HG03097 (cell line): Measurements from ENCODE around the gene FOXE3.
"Not testable (repeated sequence)": the region's sequence is repeated elsewhere in the genome, so short reads cannot be mapped to it uniquely, and the experiment has no call there.

Experiments
- ATAC-seq: cut with Tn5 transposase; IDR thresholded peaks from one replicate; pipeline ENCODE4 v1.9.1; 2021; ENCODE audit not compliant: unreplicated experiment, low FRiP score

The FOXE3 gene

GRCh38 chr1:47444562-47445465 is 28.7 kb downstream of the FOXE3 start:
- no peak for ATAC-seq

DNA sequence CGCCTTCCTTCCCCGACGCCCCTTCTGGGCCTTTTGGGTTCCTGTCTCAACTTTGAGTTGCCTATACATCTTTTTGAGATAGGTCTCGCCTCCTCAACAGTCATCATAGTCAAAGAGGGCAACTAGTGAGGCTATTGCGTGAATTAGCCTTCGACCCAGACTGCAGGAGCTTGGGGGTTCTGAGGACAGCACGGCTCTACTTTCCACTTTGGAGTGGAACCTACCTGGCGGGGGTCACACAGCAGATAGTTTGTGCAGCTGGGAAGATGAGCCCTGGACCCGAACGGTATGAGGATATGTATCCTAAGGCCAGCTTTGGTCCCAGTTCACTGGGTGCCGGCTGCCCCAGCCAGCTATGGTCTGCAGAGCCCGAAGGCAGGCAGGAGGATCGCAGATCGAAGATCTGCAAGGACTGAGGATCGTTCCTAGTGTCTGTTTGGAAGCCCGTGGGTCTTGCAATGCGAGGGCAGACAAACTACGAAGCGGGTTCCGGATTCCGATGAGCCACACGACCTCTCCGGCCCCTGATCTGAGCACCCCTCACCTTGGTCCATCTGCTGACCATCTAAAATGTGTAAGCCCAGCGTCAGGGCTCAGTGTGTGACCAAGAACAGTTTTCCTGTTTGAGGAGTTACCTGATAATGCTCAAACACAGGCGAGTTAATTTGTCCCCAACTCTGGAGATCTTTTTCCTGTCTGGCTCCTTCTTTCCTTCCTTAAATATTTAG is 29.9 kb downstream of the FOXE3 start:
- ATAC-seq = no peak

DNA sequence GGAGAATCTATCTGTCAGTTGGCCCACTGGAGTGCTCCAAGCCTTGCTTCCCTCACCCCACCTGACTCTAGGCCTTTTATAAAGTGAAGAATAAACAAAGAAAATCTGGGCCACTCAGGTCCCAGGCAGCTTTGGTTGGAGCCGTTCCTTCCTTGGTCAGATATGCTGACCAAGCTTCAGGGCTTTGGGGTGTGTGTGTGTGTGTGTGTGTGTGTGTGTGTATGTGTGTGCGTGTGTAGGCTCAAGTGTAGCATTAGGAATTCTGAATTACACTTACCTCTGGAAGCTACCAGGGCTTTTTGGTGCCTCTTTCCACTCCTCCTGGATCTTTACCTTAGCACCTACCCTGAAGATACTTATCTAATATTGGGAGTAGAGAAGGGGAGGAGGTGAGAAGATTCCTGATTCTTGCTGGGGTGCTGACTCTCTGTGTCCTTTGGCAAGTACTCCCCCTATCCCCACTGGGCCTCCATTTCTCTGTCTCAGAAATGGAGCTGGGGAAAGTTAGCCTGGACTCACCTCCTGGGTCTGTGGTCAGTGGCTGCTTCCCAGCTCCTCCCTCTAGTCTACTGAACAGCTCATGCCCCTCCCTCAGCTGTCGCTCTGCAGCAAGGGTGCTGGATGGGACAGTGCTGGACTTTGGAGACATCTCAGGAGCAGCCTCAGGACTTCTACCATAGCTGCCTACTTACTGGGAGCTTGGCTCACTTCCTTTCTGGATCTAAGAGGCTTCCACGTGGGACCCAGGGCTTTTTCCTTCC is 32.6 kb downstream of the FOXE3 start:
- ATAC-seq = no peak

DNA sequence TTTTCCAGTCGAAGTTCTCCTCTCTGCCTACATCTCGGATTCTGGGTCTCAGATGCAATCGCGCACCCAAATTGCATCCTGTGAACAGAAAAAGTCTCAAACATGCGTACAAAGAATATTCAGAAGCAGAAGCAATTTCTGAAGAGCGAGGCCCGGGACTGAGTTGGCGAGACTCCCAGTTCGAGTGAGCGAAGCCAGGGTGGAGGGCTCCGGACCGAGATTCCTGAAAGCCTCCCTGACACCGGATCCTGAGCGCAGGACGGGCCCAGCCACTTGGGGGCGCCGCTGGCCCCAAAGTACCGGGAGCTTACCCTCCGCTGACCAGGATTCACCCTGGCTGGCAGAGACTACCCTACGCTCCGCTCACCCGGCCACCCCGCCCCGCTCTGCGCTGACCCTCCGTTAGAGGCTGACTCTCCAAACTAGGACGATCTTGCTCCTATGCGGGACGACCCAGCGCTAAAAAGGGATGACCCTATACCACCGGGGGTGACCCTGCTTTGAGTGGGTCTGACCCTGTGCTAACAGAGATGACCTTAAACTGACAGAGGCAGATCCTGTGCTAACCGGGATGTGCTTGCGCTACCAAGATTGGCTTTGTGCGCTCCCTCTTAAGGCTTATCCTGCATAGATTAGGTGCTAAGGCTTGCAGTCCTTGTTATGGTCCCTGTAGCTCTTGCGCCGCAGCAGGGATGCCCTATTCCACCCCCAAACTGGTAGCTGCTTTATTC is 33.9 kb downstream of the FOXE3 start:
- ATAC-seq = no peak

DNA sequence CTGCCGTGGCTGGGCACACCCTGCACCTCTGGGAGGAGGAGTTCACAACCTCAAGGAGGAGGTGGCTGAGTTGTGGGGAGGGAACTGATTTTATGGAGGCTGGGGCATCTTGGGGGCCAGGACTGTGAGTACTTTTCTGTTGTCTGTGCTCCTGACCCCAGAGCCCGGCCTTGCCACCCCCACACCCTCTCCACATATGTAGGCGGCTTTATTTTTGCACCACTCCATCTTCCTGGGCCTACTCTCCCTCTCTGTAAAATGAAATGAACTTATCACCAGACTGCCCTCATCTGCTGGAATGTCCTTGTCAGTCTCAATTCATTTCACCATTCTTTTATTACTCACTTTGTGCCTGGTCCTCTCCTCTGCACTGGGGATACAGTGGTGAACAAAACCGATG is 34.5 kb downstream of the FOXE3 start:
- no peak for ATAC-seq

- ATAC-seq = no peak
Observed at GRCh38 chr1:47452426-47452825, 36.3 kb downstream of the FOXE3 start.

DNA sequence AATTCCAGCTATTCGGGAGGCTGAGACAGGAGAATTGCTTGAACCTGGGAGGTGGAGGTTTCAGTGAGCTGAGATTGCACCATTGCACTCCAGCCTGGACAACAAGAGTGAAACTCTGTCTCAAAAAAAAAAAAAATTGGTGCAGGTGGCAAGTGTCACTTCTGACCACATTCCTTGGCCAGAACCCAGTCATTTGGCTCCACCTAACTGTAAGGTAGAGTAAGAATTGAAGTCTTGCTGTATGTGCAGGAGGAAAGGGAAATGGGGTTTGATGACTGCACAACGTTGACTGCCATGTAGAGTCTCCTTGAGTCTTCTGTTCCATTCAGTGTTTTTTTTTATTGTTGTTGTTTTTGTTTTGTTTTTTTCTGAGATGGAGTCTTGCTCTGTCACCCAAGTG is 37.8 kb downstream of the FOXE3 start:
- ATAC-seq = not testable (repeated sequence)

DNA sequence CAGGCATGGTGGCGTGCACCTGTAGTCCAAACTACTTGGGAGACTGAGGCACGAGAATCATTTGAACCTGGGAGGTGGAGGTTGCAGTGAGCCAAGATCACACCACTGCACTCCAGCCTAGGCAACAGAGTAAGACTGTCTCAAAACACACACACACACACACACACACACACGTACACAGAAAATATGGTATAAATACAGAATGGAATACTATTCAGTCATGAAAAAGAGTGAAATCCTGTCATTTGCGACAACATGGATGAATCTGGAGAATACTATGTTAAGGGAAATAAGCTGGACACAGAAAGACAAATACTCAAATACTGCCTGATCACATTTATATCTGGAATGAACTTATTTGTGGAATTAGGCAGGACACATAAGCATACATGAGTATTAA is 40.2 kb downstream of the FOXE3 start:
- no peak for ATAC-seq

GRCh38 chr1:47457547-47457946 is 41.5 kb downstream of the FOXE3 start:
- ATAC-seq = not testable (repeated sequence)

DNA sequence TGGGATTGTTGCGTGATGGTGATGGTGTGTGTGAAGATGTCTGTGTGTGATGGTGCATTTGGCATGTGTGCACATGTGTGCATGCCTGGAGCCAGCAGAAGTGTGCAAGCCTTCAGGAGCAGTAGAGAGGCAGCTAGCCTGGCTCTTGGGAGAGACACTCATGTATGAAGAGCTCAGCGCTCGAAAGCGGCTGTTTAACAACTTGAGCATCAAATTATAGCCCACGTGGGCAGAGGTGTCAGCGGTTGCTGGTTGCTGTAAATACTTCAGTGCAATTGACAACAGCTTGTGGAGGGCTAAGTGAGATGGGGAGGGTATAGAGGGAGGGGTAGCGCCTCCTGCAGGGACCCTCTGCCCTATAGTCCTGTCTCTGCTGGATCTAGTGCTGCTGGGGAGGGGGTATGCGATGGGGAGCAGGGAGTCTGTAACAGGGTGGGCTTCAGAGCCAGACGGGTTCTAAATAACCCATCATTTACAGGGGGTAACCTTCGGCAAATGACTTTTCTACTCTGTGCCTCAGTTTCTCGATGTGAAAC is 43.2 kb downstream of the FOXE3 start:
- ATAC-seq = no peak

GRCh38 chr1:47460040-47460439 is 44.0 kb downstream of the FOXE3 start:
- no peak for ATAC-seq

DNA sequence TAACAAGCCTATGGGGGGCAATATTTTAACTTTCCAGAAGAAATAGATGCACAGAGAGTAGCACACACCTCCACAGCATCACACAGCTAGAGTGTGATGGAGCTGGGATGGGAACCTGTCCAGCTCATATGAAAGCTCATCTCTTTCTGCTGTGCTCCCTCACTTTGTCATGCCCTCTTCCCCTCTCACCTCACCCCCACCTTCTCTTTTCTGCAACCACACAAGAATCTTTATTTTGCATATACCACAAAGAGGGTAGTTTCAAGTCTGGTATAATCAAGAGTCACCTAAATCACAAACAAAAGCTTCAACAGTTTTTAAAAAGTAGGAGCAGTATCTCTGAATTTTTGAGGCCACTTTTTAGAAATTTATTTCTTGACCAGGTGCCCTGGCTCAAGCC is 44.4 kb downstream of the FOXE3 start:
- ATAC-seq = no peak

DNA sequence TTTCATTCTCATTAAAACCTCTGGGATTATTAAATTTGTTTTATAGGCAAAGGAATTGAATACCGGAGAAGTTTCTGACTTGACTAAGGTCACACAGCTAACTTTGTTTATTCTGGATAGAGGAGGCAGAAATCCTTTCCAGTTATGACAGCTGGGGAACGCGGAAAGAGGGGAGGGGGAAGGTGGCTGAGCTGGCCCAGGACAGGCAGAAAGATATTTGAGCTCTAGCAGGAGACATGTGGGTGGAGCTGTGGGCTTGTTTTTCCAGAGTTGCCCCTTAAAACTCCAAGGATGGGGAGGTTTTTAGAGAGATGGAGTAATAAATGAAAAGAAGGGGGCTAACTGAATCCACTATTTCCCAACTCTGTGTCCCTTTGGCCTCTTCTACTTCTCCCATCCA is 49.5 kb downstream of the FOXE3 start:
- ATAC-seq = no peak
